Amygdala (tissue), 56 donors: ENCODE data around the gene EGFLAM.

Source experiments
- DNase-seq, 56 donors: peaks; one replicate each; lab custom pipeline; 2025; lab: John Stamatoyannopoulos, UW

Gene EGFLAM

GRCh38 chr5:38370358-38371100 lies 112.2 kb downstream of the EGFLAM start:
- DNase-seq: no peak

GRCh38 chr5:38371596-38371995 lies 113.2 kb downstream of the EGFLAM start:
- DNase-seq: no peak

DNA sequence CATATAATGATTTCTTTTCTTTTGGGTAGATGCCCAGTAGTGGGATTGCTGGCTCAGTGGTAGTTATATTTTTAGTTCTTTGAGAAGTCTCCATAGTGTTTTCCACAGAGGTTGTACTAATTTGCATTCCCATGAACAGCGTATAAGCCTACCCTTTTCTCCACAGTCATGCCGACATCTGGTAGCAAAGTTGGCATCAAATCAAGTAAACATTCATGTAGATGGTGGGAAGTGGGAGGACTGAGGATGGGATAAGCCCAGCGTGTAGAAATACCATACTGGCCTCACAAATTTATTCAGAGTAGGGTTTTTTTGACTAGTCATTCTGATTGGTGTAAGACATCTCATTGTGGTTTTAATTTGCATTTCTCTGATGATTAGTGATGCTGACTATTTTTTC lies 115.4 kb downstream of the EGFLAM start:
- DNase-seq: peak in 2 of 56 donors; percentile 28 to 34

GRCh38 chr5:38375423-38375822 lies 117.1 kb downstream of the EGFLAM start:
- DNase-seq: no peak

GRCh38 chr5:38376404-38376803 lies 118.0 kb downstream of the EGFLAM start:
- no peak for DNase-seq

- no peak for DNase-seq
Observed at GRCh38 chr5:38378579-38378978, 120.2 kb downstream of the EGFLAM start.

GRCh38 chr5:38379350-38379937 lies 121.1 kb downstream of the EGFLAM start:
- DNase-seq: no peak

- DNase-seq: no peak
Observed at GRCh38 chr5:38380537-38380936, 122.2 kb downstream of the EGFLAM start.

DNA sequence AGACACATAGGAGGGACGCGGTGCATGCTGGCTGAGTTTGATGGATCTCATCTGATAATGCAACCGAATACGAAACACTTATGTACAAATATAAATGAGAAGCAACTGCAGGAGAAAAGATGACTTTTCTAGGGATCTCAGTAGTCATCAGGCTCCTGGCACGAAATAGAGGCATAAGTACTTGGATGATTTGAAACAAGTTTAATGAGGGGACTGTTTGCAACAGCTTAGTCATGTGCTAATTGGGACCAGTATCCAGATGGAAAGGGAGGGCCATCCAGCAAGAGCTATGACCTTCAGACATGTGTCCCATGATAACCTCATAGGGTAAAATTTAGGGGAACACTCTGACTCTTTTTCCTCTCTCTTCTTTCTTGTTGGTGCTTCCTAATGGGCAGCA lies 123.0 kb downstream of the EGFLAM start:
- no peak for DNase-seq

GRCh38 chr5:38382898-38383297 lies 124.5 kb downstream of the EGFLAM start:
- DNase-seq: peak in 42 of 56 donors; percentile 0 to 75 (median 14)

- no peak for DNase-seq
Observed at GRCh38 chr5:38383701-38384100, 125.3 kb downstream of the EGFLAM start.

GRCh38 chr5:38384396-38384795 lies 126.0 kb downstream of the EGFLAM start:
- no peak for DNase-seq

DNA sequence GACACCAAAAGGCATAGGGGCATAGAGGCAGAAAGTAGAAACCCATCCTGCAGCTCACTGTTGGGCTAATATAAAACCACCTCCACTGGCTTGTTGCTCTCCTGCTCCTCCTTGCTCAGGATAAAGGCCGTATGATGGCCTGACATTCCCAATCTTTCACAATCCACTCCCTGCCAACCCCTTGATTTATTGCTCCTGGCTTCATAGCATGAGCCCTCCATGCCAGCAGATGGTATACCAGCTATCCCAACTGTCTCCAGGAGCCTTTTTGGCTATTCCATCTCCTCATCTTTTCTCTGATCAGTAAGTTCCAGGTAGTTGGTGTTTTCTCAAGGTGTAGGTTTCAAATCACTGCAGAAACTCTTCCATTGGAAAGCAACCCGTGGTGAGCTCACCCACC lies 128.8 kb downstream of the EGFLAM start:
- no peak for DNase-seq

- no peak for DNase-seq
Observed at GRCh38 chr5:38393636-38394035, 135.3 kb downstream of the EGFLAM start.

DNA sequence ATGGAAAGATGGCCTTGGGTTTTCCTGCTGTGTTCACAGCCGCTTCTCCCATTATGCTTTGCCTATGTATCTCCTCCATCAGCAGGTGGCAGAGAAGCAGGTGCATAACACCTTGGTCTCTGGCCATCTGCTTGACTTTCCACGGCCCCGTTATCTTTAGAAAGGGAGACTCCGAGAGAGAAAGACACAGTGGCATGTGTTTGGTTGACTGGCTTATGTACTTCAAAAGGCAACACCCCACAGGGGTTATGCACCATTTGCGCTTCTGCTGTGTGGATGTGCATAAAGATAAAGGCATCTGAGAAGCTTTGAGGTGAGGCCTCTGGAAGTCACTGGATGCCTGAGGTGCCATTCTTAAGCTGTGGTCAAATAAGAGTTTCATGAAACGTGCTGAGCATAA lies 138.4 kb downstream of the EGFLAM start:
- DNase-seq: no peak

GRCh38 chr5:38400365-38400764 lies 142.0 kb downstream of the EGFLAM start:
- DNase-seq: no peak

- no peak for DNase-seq
Observed at GRCh38 chr5:38401145-38401544, 142.8 kb downstream of the EGFLAM start.

GRCh38 chr5:38403406-38403805 lies 145.0 kb downstream of the EGFLAM start:
- no peak for DNase-seq

GRCh38 chr5:38403877-38404635 lies 145.7 kb downstream of the EGFLAM start:
- DNase-seq: no peak

DNA sequence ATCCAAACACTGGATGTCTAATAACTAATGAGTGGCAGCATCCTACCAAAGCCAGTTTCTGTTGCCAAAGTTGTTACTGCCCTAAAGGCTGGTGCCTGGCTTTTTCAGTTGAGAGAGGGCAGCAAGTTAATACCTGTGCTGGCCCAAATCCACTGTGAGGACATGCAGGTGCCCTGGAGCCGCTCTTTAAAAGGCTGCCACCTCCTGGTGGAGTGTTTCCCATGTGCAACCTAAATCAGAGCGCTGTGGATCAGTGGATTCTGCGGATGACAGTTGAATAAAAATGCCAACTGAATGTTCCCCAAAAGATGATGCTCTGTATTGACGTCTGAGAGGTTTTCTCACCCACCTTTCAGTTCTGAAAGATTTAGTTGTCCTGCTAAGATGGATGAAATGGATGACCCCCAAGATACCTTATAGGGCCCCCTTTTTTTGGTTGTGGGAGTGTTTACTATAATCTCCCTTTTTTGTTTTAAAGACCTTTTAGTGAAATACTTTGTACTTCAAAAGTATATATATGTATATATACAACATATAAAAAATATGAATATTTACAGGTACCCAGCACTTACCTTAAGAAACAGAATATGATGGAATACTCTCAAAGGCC lies 146.4 kb downstream of the EGFLAM start:
- no peak for DNase-seq
